ENCODE results near the gene STAG1.
"Not testable (repeated sequence)": the region's sequence is repeated elsewhere in the genome, so short reads cannot be mapped to it uniquely, and the experiment has no call there.

Gene STAG1

GRCh38 chr3:136752172-136752421 is at the start of gene STAG1:
Gene STAG1 (minus strand): TSS chr3:136752378. CDS start chr3:136630898, 121,480 bp downstream.
- H3K9me3 Mint-ChIP-seq = no peaks in the 10 kb centered on the region
- H3K27ac Mint-ChIP-seq = peak within 1 kb of the TSS; percentile 98
- H3K27me3 Mint-ChIP-seq = no peaks in the 10 kb centered on the region
- peak within 1 kb of the TSS; percentile 92 for H3K4me3 Mint-ChIP-seq
- H3K36me3 Mint-ChIP-seq = no peaks in the 10 kb centered on the region
- peaks cover 47% of the 10 kb centered on the region for H3K4me1 Mint-ChIP-seq

GRCh38 chr3:136801146-136801545 is 49.0 kb upstream of the STAG1 start:
- not testable (repeated sequence) for H3K9me3 Mint-ChIP-seq, H3K36me3 Mint-ChIP-seq, H3K27me3 Mint-ChIP-seq, H3K27ac Mint-ChIP-seq, H3K4me1 Mint-ChIP-seq, H3K4me3 Mint-ChIP-seq

- no peaks in the 10 kb centered on the region for H3K36me3 Mint-ChIP-seq
- peaks cover 5% of the 10 kb centered on the region for H3K27me3 Mint-ChIP-seq
- no peaks in the 10 kb centered on the region for H3K4me1 Mint-ChIP-seq
- H3K27ac Mint-ChIP-seq = no peak overlapping the region
- no peaks in the 10 kb centered on the region for H3K9me3 Mint-ChIP-seq
- no peak overlapping the region for H3K4me3 Mint-ChIP-seq
These were observed 40.6 kb upstream of the STAG1 start for GRCh38 chr3:136792556-136793330.

GRCh38 chr3:136790786-136791185 is 38.6 kb upstream of the STAG1 start:
- peaks cover 11% of the 10 kb centered on the region for H3K4me1 Mint-ChIP-seq
- H3K27me3 Mint-ChIP-seq = peaks cover 5% of the 10 kb centered on the region
- H3K9me3 Mint-ChIP-seq = no peaks in the 10 kb centered on the region
- H3K4me3 Mint-ChIP-seq = no peak overlapping the region
- no peaks in the 10 kb centered on the region for H3K36me3 Mint-ChIP-seq
- H3K27ac Mint-ChIP-seq = no peak overlapping the region

- H3K4me3 Mint-ChIP-seq = no peak overlapping the region
- no peaks in the 10 kb centered on the region for H3K36me3 Mint-ChIP-seq
- H3K27ac Mint-ChIP-seq = no peak overlapping the region
- H3K4me1 Mint-ChIP-seq = peaks cover 11% of the 10 kb centered on the region
- peaks cover 5% of the 10 kb centered on the region for H3K27me3 Mint-ChIP-seq
- no peaks in the 10 kb centered on the region for H3K9me3 Mint-ChIP-seq
These were observed 37.8 kb upstream of the STAG1 start for GRCh38 chr3:136789976-136790375.

GRCh38 chr3:136788154-136788553 is 36.0 kb upstream of the STAG1 start:
- Mint-ChIP-seq H3K27ac (no peak overlapping the region), H3K27me3 (peaks cover 1% of the 10 kb centered on the region), H3K9me3 (no peaks in the 10 kb centered on the region), H3K36me3 (no peaks in the 10 kb centered on the region), H3K4me3 (no peak overlapping the region), H3K4me1 (peaks cover 11% of the 10 kb centered on the region)

GRCh38 chr3:136787349-136787748 is 35.2 kb upstream of the STAG1 start:
- Mint-ChIP-seq H3K27me3 (no peaks in the 10 kb centered on the region), H3K27ac (no peak overlapping the region), H3K4me3 (no peak overlapping the region), H3K9me3 (no peaks in the 10 kb centered on the region), H3K4me1 (peaks cover 11% of the 10 kb centered on the region), H3K36me3 (no peaks in the 10 kb centered on the region)

- Mint-ChIP-seq H3K4me3 (no peak overlapping the region), H3K36me3 (no peaks in the 10 kb centered on the region), H3K4me1 (peaks cover 11% of the 10 kb centered on the region), H3K27ac (no peak overlapping the region), H3K27me3 (no peaks in the 10 kb centered on the region), H3K9me3 (no peaks in the 10 kb centered on the region)
These were observed 31.6 kb upstream of the STAG1 start for GRCh38 chr3:136783708-136784191.

GRCh38 chr3:136780741-136781140 is 28.6 kb upstream of the STAG1 start:
- no peaks in the 10 kb centered on the region for H3K36me3 Mint-ChIP-seq
- H3K4me1 Mint-ChIP-seq = no peaks in the 10 kb centered on the region
- no peak overlapping the region for H3K27ac Mint-ChIP-seq
- H3K9me3 Mint-ChIP-seq = no peaks in the 10 kb centered on the region
- no peak overlapping the region for H3K4me3 Mint-ChIP-seq
- H3K27me3 Mint-ChIP-seq = no peaks in the 10 kb centered on the region

GRCh38 chr3:136778865-136779264 is 26.7 kb upstream of the STAG1 start:
- no peaks in the 10 kb centered on the region for H3K4me1 Mint-ChIP-seq
- no peaks in the 10 kb centered on the region for H3K9me3 Mint-ChIP-seq
- H3K27ac Mint-ChIP-seq = no peak overlapping the region
- no peaks in the 10 kb centered on the region for H3K27me3 Mint-ChIP-seq
- H3K36me3 Mint-ChIP-seq = no peaks in the 10 kb centered on the region
- H3K4me3 Mint-ChIP-seq = no peak overlapping the region

GRCh38 chr3:136772709-136773108 is 20.5 kb upstream of the STAG1 start:
- Mint-ChIP-seq H3K36me3 (no peaks in the 10 kb centered on the region), H3K4me1 (no peaks in the 10 kb centered on the region), H3K27ac (no peak overlapping the region), H3K4me3 (no peak overlapping the region), H3K9me3 (no peaks in the 10 kb centered on the region), H3K27me3 (no peaks in the 10 kb centered on the region)

GRCh38 chr3:136758160-136759102 is 6.3 kb upstream of the STAG1 start:
- not testable (repeated sequence) for H3K36me3 Mint-ChIP-seq, H3K4me3 Mint-ChIP-seq, H3K9me3 Mint-ChIP-seq, H3K27me3 Mint-ChIP-seq, H3K27ac Mint-ChIP-seq
- H3K4me1 Mint-ChIP-seq = peaks cover 16% of the 10 kb centered on the region

GRCh38 chr3:136755192-136755591 is 3.0 kb upstream of the STAG1 start:
- Mint-ChIP-seq H3K4me3 (no peak overlapping the region), H3K27me3 (no peaks in the 10 kb centered on the region), H3K27ac (peak overlapping the region; percentile 20), H3K36me3 (no peaks in the 10 kb centered on the region), H3K4me1 (peaks cover 31% of the 10 kb centered on the region), H3K9me3 (no peaks in the 10 kb centered on the region)

GRCh38 chr3:136753326-136753939 is 1.3 kb upstream of the STAG1 start:
- Mint-ChIP-seq H3K4me3 (peak overlapping the region; percentile 92), H3K36me3 (no peaks in the 10 kb centered on the region), H3K27me3 (no peaks in the 10 kb centered on the region), H3K9me3 (no peaks in the 10 kb centered on the region), H3K4me1 (peaks cover 47% of the 10 kb centered on the region), H3K27ac (peak overlapping the region; percentile 98)

- no peaks in the 10 kb centered on the region for H3K27me3 Mint-ChIP-seq
- peak overlapping the region; percentile 98 for H3K27ac Mint-ChIP-seq
- H3K4me3 Mint-ChIP-seq = peak overlapping the region; percentile 92
- no peaks in the 10 kb centered on the region for H3K9me3 Mint-ChIP-seq
- no peaks in the 10 kb centered on the region for H3K36me3 Mint-ChIP-seq
- peaks cover 47% of the 10 kb centered on the region for H3K4me1 Mint-ChIP-seq
These were observed 496 bp upstream of the STAG1 start for GRCh38 chr3:136752422-136753325.

Measured in activated naive CD4-positive, alpha-beta T cell treated with anti-CD3 and anti-CD28 coated beads, Interleukin-2, amount 50 U/mL, for 24 hours (primary cell).